ENCODE data around the gene DCLRE1A.
"Not testable (repeated sequence)": the region's sequence is repeated elsewhere in the genome, so short reads cannot be mapped to it uniquely, and the experiment has no call there.

- not testable (repeated sequence) for TF ChIP-seq ZBTB40 (IDR thresholded peaks at IDR 0.05); ZBTB40 (CRISPR knock-in tag; IDR thresholded peaks at IDR 0.05); HDAC6 (IDR thresholded peaks at IDR 0.05; ENCODE audit: low read depth, low read length); YY1 (IDR thresholded peaks at IDR 0.05; ENCODE audit: borderline replicate concordance in 1 of 3, control insufficient read depth in 1 of 3, extremely low read depth in 1 of 3, insufficient read depth in 3 of 3, insufficient read length in 1 of 3, insufficient replicate concordance in 2 of 3, low read depth in 1 of 3, low read length in 2 of 3); CTCF (IDR thresholded peaks at IDR 0.05 in 2 of 3, conservative IDR thresholded peaks at IDR 0.05 in 1 of 3; ENCODE audit: insufficient read depth in 2 of 3, low read depth in 1 of 3, low read length in 3 of 3); ATF2 (CRISPR knock-in tag; IDR thresholded peaks at IDR 0.05); BRF2 (IDR thresholded peaks at IDR 0.05; ENCODE audit: borderline replicate concordance, insufficient read depth, insufficient read length); RAD21 (CRISPR knock-in tag; conservative IDR thresholded peaks at IDR 0.05 in 1 of 2, IDR thresholded peaks at IDR 0.05 in 1 of 2); TEAD2 (tag; IDR thresholded peaks at IDR 0.05); ELF2 (CRISPR knock-in tag; IDR thresholded peaks at IDR 0.05); XRCC3 (IDR thresholded peaks at IDR 0.05); THAP7 (CRISPR knock-in tag; IDR thresholded peaks at IDR 0.05); NUFIP1 (IDR thresholded peaks at IDR 0.05; ENCODE audit: partially characterized antibody)
Measured at GRCh38 chr10:113814700-113815099, 39.2 kb downstream of the DCLRE1A start.
